ENCODE measurements around the gene FMN1.

DNA sequence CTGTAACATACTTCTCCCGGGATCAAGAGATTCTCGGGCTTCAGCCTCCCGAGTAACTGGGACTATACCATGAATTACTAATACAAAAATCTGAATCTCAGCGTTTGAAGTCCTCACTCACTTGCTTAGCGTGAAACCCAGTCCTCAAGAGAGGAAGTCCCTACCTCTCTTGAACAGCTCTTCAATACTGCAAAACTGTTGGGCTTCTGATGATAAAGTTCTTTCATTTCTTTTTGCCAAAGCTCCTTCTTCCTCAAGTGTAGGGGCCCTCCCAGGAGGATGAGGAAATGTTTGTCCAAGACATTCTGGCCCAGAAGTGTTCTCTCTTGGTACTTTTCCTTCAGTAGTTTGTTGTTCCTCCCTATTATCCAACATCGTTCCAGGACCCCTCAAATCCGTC, 48.5 kb downstream of the FMN1 start:
- TF ChIP-seq EZH2 (IDR thresholded peaks at IDR 0.05): no peak
- no peak for TF ChIP-seq POLR2AphosphoS5 (IDR thresholded peaks at IDR 0.05; ENCODE audit: borderline replicate concordance, low read depth, low read length)
- no peak for TF ChIP-seq FOXP2 (optimal IDR thresholded peaks at IDR 0.05; ENCODE audit: control extremely low read depth, extremely low read length, insufficient read depth)

All from SK-N-MC (cell line).